ENCODE data around the gene ASIC1. TPM values are rescaled to one million over a fixed set of nuclear protein-coding genes. Genes with fewer than 3 reads are reported as not detected.

Gene ASIC1
- total and polyA plus RNA-seq, 2 of the 13 experiments (the other 11 are each of a cell fraction or from before 2014, with no cell fraction given), result 0.44 to 1.5 TPM

GRCh38 chr12:50110127-50110761 is 52.8 kb downstream of the ASIC1 start (continued):
- TF ChIP-seq, protein P1, sequence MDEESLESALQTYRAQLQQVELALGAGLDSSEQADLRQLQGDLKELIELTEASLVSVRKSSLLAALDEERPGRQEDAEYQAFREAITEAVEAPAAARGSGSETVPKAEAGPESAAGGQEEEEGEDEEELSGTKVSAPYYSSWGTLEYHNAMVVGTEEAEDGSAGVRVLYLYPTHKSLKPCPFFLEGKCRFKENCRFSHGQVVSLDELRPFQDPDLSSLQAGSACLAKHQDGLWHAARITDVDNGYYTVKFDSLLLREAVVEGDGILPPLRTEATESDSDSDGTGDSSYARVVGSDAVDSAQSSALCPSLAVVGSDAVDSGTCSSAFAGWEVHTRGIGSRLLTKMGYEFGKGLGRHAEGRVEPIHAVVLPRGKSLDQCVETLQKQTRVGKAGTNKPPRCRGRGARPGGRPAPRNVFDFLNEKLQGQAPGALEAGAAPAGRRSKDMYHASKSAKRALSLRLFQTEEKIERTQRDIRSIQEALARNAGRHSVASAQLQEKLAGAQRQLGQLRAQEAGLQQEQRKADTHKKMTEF (CRISPR knock-in tag; IDR thresholded peaks at IDR 0.05), result peak; percentile 46; the same call in 1 of the 2 replicates
- TF ChIP-seq ZNF205 (CRISPR knock-in tag; IDR thresholded peaks at IDR 0.05) (no peak), FOXP1 (IDR thresholded peaks at IDR 0.05) (no peak), FOXP1 (CRISPR knock-in tag; IDR thresholded peaks at IDR 0.05) (no peak), GTF3A (CRISPR knock-in tag; conservative IDR thresholded peaks at IDR 0.05) (no peak), ZNF484 (CRISPR knock-in tag; IDR thresholded peaks at IDR 0.05; ENCODE audit: borderline replicate concordance, low read depth) (no peak), SSRP1 (CRISPR knock-in tag; IDR thresholded peaks at IDR 0.05) (no peak), KAT7 (CRISPR knock-in tag; IDR thresholded peaks at IDR 0.05; ENCODE audit: borderline replicate concordance) (no peak), SNAI1 (CRISPR knock-in tag; IDR thresholded peaks at IDR 0.05; ENCODE audit: borderline replicate concordance) (no peak; the same call in 1 of the 2 replicates), ZNF232 (CRISPR knock-in tag; IDR thresholded peaks at IDR 0.05; ENCODE audit: borderline replicate concordance) (no peak), MED8 (CRISPR knock-in tag; IDR thresholded peaks at IDR 0.05; ENCODE audit: insufficient replicate concordance) (no peak), ZNF468 (CRISPR knock-in tag; IDR thresholded peaks at IDR 0.05) (no peak), TAF1 (CRISPR knock-in tag; IDR thresholded peaks at IDR 0.05) (0 out of 2 replicates have a peak, but pooled peaks have one; percentile 31)
- TF ChIP-seq, protein P2, sequence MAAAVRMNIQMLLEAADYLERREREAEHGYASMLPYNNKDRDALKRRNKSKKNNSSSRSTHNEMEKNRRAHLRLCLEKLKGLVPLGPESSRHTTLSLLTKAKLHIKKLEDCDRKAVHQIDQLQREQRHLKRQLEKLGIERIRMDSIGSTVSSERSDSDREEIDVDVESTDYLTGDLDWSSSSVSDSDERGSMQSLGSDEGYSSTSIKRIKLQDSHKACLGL (CRISPR knock-in tag; IDR thresholded peaks at IDR 0.05), result peak; percentile 65; the same call in 1 of the 2 replicates
- TF ChIP-seq, protein P3, sequence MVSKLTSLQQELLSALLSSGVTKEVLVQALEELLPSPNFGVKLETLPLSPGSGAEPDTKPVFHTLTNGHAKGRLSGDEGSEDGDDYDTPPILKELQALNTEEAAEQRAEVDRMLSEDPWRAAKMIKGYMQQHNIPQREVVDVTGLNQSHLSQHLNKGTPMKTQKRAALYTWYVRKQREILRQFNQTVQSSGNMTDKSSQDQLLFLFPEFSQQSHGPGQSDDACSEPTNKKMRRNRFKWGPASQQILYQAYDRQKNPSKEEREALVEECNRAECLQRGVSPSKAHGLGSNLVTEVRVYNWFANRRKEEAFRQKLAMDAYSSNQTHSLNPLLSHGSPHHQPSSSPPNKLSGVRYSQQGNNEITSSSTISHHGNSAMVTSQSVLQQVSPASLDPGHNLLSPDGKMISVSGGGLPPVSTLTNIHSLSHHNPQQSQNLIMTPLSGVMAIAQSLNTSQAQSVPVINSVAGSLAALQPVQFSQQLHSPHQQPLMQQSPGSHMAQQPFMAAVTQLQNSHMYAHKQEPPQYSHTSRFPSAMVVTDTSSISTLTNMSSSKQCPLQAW (CRISPR knock-in tag; IDR thresholded peaks at IDR 0.05), result 0 out of 2 replicates have a peak, but pooled peaks have one; percentile 37
- TF ChIP-seq, protein P4, sequence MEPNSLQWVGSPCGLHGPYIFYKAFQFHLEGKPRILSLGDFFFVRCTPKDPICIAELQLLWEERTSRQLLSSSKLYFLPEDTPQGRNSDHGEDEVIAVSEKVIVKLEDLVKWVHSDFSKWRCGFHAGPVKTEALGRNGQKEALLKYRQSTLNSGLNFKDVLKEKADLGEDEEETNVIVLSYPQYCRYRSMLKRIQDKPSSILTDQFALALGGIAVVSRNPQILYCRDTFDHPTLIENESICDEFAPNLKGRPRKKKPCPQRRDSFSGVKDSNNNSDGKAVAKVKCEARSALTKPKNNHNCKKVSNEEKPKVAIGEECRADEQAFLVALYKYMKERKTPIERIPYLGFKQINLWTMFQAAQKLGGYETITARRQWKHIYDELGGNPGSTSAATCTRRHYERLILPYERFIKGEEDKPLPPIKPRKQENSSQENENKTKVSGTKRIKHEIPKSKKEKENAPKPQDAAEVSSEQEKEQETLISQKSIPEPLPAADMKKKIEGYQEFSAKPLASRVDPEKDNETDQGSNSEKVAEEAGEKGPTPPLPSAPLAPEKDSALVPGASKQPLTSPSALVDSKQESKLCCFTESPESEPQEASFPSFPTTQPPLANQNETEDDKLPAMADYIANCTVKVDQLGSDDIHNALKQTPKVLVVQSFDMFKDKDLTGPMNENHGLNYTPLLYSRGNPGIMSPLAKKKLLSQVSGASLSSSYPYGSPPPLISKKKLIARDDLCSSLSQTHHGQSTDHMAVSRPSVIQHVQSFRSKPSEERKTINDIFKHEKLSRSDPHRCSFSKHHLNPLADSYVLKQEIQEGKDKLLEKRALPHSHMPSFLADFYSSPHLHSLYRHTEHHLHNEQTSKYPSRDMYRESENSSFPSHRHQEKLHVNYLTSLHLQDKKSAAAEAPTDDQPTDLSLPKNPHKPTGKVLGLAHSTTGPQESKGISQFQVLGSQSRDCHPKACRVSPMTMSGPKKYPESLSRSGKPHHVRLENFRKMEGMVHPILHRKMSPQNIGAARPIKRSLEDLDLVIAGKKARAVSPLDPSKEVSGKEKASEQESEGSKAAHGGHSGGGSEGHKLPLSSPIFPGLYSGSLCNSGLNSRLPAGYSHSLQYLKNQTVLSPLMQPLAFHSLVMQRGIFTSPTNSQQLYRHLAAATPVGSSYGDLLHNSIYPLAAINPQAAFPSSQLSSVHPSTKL (CRISPR knock-in tag; IDR thresholded peaks at IDR 0.05), result peak; percentile 26

Measured in HepG2 (cell line).